GM21576 (cell line): ENCODE data around the gene OLFML2B.

Source experiments
- ATAC-seq: cut with Tn5 transposase; IDR thresholded peaks from one replicate; pipeline ENCODE4 v1.9.1; 2021; ENCODE audit warnings: mild to moderate bottlenecking, moderate library complexity; ENCODE audit not compliant: unreplicated experiment

OLFML2B gene

GRCh38 chr1:161949548-161949947, 74.1 kb downstream of the OLFML2B start:
- ATAC-seq = no peak

- ATAC-seq = no peak
Observed at GRCh38 chr1:161948435-161948834, 75.2 kb downstream of the OLFML2B start.

- ATAC-seq = no peak
Observed at GRCh38 chr1:161946071-161946987, 77.3 kb downstream of the OLFML2B start.

GRCh38 chr1:161945306-161946060, 78.2 kb downstream of the OLFML2B start:
- no peak for ATAC-seq

GRCh38 chr1:161944381-161944780, 79.3 kb downstream of the OLFML2B start:
- no peak for ATAC-seq

- ATAC-seq = no peak
Observed at GRCh38 chr1:161943737-161944136, 79.9 kb downstream of the OLFML2B start.

GRCh38 chr1:161941726-161942436, 81.8 kb downstream of the OLFML2B start:
- ATAC-seq = no peak

GRCh38 chr1:161940866-161941591, 82.6 kb downstream of the OLFML2B start:
- no peak for ATAC-seq

- ATAC-seq = no peak
Observed at GRCh38 chr1:161936786-161937185, 86.9 kb downstream of the OLFML2B start.

- no peak for ATAC-seq
Observed at GRCh38 chr1:161935264-161935663, 88.4 kb downstream of the OLFML2B start.

- peak; percentile 55 for ATAC-seq
Observed at GRCh38 chr1:161933592-161934588, 89.8 kb downstream of the OLFML2B start.
